Loucy (cell line): ENCODE data around the gene PLA2G10.

Source experiments
- EZH2phosphoT487 ChIP-seq: fragments of 200-600 bp; IDR thresholded peaks from 2 replicates; pipeline ENCODE4 v1.6.1; 2018; ENCODE audit warnings: antibody characterized with exemption, mild to moderate bottlenecking, moderate library complexity, borderline replicate concordance
- TF ChIP-seq, protein P1 (sequence below): fragments of 200-600 bp; sonication (generic); conservative IDR thresholded peaks from 2 replicates; pipeline ENCODE4 v1.5.1; 2014; ENCODE audit warnings: mild to moderate bottlenecking, antibody characterized with exemption, low read length

DNA sequence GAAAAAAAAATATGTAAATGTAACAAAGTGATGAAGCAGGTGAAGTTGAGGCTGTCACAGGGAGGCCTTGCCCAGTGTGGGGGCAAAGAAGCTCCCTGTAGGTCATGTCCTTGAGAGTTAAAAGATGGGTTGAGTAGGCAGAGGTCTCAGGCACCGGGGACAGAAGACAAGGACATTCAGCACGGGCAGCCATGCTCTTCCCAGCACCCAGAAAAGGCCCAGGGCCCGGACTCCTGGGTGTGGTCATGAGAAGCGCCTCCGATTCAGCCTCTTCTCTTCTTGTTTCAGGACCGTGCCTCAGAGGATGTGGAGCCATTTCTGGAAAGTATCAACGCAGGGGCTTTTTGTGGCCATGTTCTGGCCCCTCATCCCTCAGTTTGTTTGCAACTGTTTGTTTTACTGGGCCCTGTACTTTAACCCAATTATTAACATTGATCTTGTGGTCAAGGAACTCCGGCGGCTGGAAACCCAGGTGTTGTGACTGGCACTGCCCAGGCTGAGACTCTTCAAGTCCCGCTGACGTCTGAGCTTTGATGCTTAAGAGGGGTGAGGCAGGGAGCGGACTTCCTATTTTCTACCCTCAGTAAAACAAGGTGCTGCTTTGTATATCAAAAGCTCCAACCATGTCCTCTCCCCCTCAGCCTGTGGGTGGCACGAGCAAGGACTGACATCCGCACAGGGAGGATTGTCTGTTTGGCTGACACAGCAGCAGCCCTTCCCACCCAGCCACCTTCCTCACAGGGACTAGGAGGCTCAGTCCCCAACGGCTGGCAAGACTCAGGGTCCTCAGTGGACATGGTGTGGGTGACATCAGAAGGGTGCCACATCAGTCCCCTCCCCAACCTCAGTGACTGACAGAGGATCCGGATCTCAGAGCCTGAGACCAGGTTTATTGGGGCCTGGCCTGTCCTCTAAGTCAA is 26.5 kb downstream of the PLA2G10 start:
- TF ChIP-seq, protein P1, sequence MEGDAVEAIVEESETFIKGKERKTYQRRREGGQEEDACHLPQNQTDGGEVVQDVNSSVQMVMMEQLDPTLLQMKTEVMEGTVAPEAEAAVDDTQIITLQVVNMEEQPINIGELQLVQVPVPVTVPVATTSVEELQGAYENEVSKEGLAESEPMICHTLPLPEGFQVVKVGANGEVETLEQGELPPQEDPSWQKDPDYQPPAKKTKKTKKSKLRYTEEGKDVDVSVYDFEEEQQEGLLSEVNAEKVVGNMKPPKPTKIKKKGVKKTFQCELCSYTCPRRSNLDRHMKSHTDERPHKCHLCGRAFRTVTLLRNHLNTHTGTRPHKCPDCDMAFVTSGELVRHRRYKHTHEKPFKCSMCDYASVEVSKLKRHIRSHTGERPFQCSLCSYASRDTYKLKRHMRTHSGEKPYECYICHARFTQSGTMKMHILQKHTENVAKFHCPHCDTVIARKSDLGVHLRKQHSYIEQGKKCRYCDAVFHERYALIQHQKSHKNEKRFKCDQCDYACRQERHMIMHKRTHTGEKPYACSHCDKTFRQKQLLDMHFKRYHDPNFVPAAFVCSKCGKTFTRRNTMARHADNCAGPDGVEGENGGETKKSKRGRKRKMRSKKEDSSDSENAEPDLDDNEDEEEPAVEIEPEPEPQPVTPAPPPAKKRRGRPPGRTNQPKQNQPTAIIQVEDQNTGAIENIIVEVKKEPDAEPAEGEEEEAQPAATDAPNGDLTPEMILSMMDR: no peak
- TF ChIP-seq EZH2phosphoT487: no peak
